Measurements from ENCODE around the gene SEC14L6. TPM values are rescaled to one million over a fixed set of nuclear protein-coding genes. Genes with fewer than 3 reads are reported as not detected.
"Not testable (repeated sequence)": the region's sequence is repeated elsewhere in the genome, so short reads cannot be mapped to it uniquely, and the experiment has no call there.

The SEC14L6 gene
- 0.35 TPM for total RNA-seq
- under 1 TPM; 0.13 to 0.62 (median 0.21) TPM for polyA plus RNA-seq (ENCODE audit: insufficient read depth in 1 of 8, insufficient read length in 8 of 8, low replicate concordance in 1 of 8)
- long read RNA-seq, donor 1 = 0 reads
- long read RNA-seq, donor 2 = 0 reads
- long read RNA-seq, donor 3 = 0 reads
- long read RNA-seq, donor 4 = 0 reads
- long read RNA-seq, donor 5 = 0 reads
- long read RNA-seq, donor 6 = 0 reads
- long read RNA-seq, donor 7 = 0 reads
- long read RNA-seq, donor 8 = 0 reads
- long read RNA-seq, donor 9 = 0 reads
- long read RNA-seq, donor 10 = 0 reads
- long read RNA-seq, donor 11 = 0 reads

DNA sequence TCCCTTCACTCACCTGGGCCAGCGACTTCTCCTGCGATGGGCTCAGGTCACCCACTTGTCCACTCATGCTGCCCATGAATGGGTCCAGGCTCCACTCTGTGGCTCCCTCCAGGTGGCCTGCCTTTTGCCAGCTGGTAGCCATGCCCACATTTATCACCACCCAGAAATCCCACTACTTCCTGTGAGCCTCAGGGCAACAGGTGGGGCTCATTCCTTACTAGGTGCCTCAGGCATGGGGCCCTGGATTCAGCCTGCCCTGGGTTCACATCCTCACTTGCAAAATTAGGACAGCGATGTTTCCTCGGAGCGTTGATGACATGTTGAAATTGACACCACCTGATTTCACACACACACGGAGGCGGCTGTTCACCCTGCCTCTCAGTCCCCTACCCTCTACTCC is at the start of gene SEC14L6:
Gene SEC14L6 (minus strand): TSS at position 126 of the 400 bp plus-strand sequence. CDS start 59 bp downstream, at position 67.
- Histone ChIP-seq H3K4me3 (ENCODE audit: low read length) (no peak within 1 kb of the TSS), H3K27ac (ENCODE audit: low read length) (no peak within 1 kb of the TSS), H3K4me1 (ENCODE audit: control insufficient read depth, insufficient read depth, low read length) (peaks cover 8% of the 10 kb centered on the region), H3K9me3 (replicated peaks; ENCODE audit: control insufficient read depth, low read depth, low read length) (no peaks in the 10 kb centered on the region), H3K36me3 (ENCODE audit: control insufficient read depth, insufficient read depth, low read length) (no peaks in the 10 kb centered on the region), H3K27me3 (ENCODE audit: control insufficient read depth, insufficient read depth, low read length) (peaks cover 21% of the 10 kb centered on the region)
- WGBS (ENCODE audit: insufficient coverage) = 49% methylated on average over 7 of the region's 7 CpGs
- DNase-seq = no peak

DNA sequence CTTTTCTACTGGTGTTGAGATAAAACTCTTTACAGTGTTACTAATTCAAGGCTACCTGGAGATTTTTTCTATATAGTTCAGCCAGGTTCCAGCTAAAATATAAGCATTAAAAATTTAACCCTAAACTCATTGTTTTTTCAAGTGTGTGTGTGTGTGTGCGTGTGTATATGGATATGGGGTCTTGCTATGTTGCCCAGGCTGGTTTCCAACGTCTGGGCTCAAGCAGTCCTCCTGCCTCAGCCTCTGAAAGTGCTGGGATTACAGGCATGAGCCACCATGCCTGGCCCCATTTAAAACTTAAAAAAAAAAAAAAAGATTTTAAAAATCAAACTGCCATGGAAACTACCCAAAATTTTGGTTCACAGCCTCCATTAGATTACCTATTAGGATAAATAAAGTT is 49.7 kb upstream of the SEC14L6 start:
- WGBS (ENCODE audit: insufficient coverage) = no CpG with 5 or more reads among the region's 2 CpGs

DNA sequence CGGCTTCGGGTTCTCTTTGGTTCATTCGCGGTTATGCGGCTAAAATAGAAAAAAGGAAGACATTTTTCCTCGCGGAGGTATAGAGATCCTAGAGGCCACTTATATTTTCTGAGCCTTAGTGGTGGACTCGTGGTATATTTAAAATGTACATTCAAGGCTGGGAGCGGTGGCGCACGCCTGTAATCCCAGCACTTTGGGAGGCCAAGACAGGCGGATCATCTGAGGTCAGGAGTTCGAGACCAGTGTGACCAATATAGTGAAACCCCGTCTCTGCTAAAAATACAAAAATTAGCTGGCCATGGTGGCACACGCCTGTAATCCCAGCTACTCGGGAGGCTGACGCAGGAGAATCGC is 45.8 kb upstream of the SEC14L6 start:
- peak overlapping the region; percentile 23 for H3K4me3 ChIP-seq (ENCODE audit: low read length)
- not testable (repeated sequence) for H3K9me3 ChIP-seq (replicated peaks; ENCODE audit: control insufficient read depth, low read depth, low read length); H3K27me3 ChIP-seq (ENCODE audit: control insufficient read depth, insufficient read depth, low read length); DNase-seq
- peaks cover 13% of the 10 kb centered on the region for H3K4me1 ChIP-seq (ENCODE audit: control insufficient read depth, insufficient read depth, low read length)
- peaks cover 27% of the 10 kb centered on the region for H3K36me3 ChIP-seq (ENCODE audit: control insufficient read depth, insufficient read depth, low read length)
- H3K27ac ChIP-seq (ENCODE audit: low read length) = peak overlapping the region; percentile 33
- WGBS (ENCODE audit: insufficient coverage) = 23% methylated on average over 13 of the region's 18 CpGs

More for the DNA sequence above, 49.7 kb upstream of the SEC14L6 start:
- peaks cover 3% of the 10 kb centered on the region for H3K4me1 ChIP-seq (ENCODE audit: control insufficient read depth, insufficient read depth, low read length)
- H3K4me3 ChIP-seq (ENCODE audit: low read length) = no peak overlapping the region
- H3K9me3 ChIP-seq (replicated peaks; ENCODE audit: control insufficient read depth, low read depth, low read length) = no peaks in the 10 kb centered on the region
- no peaks in the 10 kb centered on the region for H3K36me3 ChIP-seq (ENCODE audit: control insufficient read depth, insufficient read depth, low read length)
- H3K27me3 ChIP-seq (ENCODE audit: control insufficient read depth, insufficient read depth, low read length) = peaks cover 2% of the 10 kb centered on the region
- H3K27ac ChIP-seq (ENCODE audit: low read length) = no peak overlapping the region
- DNase-seq = no peak

DNA sequence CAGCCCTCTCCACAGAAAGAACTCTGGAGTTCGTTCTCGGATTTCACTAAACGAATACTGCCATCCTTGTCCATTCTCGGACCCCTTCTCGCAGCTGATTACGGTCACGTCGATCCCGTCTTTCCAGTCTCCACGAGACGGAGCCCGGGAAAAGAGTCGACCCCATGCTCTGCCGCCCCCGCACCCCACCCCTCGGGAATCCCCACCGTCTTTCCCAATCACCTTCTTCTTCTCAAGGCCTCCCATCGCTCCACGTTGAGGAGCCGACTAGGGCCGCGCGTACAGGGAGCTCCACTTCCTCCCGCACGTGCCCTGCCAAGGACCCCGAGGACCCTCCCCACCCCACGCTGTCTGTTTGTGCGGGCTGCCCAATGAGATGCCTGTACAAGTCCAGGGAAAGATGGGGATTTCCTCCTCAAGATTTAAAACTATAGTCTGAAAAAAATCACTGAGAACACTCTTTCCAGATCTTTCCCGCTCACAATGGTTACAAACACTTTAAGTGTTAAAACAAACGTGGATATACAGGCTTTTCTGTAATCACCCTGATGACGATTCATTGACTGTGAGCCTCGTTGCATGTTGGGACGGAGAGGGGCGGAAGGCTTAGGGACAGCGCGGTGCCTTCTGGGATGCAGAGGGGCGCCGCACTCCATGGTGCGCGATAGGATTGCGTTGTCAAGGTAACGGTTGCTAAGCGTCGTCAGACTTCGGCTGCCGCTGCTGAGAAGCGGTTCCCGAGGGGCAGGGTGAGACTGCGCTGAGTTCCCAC is 45.2 kb upstream of the SEC14L6 start, which contains the start of gene PES1:
Gene PES1 (minus strand): TSS at position 323 of the 772 bp plus-strand sequence. CDS start 77 bp downstream, at position 246.
- no peaks in the 10 kb centered on the region for H3K9me3 ChIP-seq (replicated peaks; ENCODE audit: control insufficient read depth, low read depth, low read length)
- H3K4me1 ChIP-seq (ENCODE audit: control insufficient read depth, insufficient read depth, low read length) = peaks cover 13% of the 10 kb centered on the region
- H3K36me3 ChIP-seq (ENCODE audit: control insufficient read depth, insufficient read depth, low read length) = peaks cover 32% of the 10 kb centered on the region
- peak within 1 kb of the TSS; percentile 93 for H3K4me3 ChIP-seq (ENCODE audit: low read length)
- peak within 1 kb of the TSS; percentile 86 for H3K27ac ChIP-seq (ENCODE audit: low read length)
- peak; percentile 99 for DNase-seq
- H3K27me3 ChIP-seq (ENCODE audit: control insufficient read depth, insufficient read depth, low read length) = peaks cover 2% of the 10 kb centered on the region
- under 1% methylated on average over 48 of the region's 49 CpGs for WGBS (ENCODE audit: insufficient coverage)

DNA sequence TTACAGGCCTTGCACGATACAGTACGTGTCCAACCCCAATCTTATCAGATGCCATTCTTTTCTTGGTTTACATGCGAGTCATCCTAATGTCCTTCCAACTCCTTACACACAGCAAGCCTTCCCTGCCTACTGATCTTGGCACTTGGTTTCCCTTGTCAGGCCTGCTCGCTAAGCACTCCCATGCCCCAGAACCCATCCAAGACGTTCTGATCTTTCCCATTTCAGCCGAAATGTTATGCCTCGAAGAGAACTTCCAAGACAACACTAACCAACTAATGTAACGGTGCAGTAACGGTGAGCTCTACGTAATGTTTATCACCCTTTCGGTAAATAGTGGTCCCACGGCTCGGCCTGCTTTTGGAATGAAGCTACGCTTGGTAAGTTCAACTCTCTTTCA is 44.6 kb upstream of the SEC14L6 start:
- H3K36me3 ChIP-seq (ENCODE audit: control insufficient read depth, insufficient read depth, low read length) = peaks cover 38% of the 10 kb centered on the region
- H3K9me3 ChIP-seq (replicated peaks; ENCODE audit: control insufficient read depth, low read depth, low read length) = no peaks in the 10 kb centered on the region
- H3K4me3 ChIP-seq (ENCODE audit: low read length) = peak overlapping the region; percentile 93
- no peak for DNase-seq
- WGBS (ENCODE audit: insufficient coverage) = 6% methylated on average over 14 of the region's 14 CpGs
- peak overlapping the region; percentile 86 for H3K27ac ChIP-seq (ENCODE audit: low read length)
- H3K27me3 ChIP-seq (ENCODE audit: control insufficient read depth, insufficient read depth, low read length) = peaks cover 2% of the 10 kb centered on the region
- peaks cover 13% of the 10 kb centered on the region for H3K4me1 ChIP-seq (ENCODE audit: control insufficient read depth, insufficient read depth, low read length)

DNA sequence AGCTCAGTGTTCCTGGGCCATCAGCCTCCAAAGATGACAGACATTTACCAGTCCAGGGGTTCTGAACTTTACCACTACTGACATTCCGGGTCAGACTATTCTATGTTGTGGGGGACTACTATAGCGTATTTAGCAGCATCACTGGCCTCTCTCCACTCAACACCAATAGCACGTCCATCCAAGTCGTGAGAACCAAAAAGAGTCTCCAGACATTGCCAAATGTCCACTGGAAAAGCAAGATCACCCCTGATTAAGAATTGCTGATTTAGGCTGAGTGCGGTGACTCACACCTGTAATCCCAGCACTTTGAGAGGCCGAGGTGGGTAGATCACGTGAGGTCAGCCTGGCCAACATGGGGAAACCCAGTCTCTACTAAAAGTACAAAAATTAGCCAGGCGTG is 39.9 kb upstream of the SEC14L6 start:
- no peak for DNase-seq
- no peaks in the 10 kb centered on the region for H3K27me3 ChIP-seq (ENCODE audit: control insufficient read depth, insufficient read depth, low read length)
- no peak overlapping the region for H3K27ac ChIP-seq (ENCODE audit: low read length)
- peaks cover 85% of the 10 kb centered on the region for H3K36me3 ChIP-seq (ENCODE audit: control insufficient read depth, insufficient read depth, low read length)
- WGBS (ENCODE audit: insufficient coverage) = 100% methylated on average over 4 of the region's 8 CpGs
- H3K4me3 ChIP-seq (ENCODE audit: low read length) = no peak overlapping the region
- H3K4me1 ChIP-seq (ENCODE audit: control insufficient read depth, insufficient read depth, low read length) = peaks cover 11% of the 10 kb centered on the region
- H3K9me3 ChIP-seq (replicated peaks; ENCODE audit: control insufficient read depth, low read depth, low read length) = no peaks in the 10 kb centered on the region

DNA sequence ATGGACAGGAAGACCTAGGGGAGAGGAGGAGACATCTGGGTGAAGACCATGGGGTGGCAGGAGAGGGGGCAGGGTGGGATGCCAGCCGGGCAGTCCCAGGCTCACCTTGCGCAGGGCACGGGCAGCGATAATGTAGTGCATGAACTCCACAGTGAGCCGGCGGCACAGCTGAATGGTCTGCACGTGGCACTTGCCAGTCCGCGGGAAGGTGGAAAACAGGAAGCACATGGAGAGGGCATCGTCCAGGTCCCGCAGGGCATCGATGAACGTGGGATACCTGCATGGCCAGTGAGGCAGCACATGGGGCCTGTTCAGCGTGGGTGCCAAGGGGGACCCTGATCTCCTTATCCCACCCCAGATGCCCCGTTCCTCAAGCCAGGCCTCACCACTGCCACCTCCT is 37.9 kb upstream of the SEC14L6 start:
- H3K9me3 ChIP-seq (replicated peaks; ENCODE audit: control insufficient read depth, low read depth, low read length) = no peaks in the 10 kb centered on the region
- no peak overlapping the region for H3K4me3 ChIP-seq (ENCODE audit: low read length)
- H3K27me3 ChIP-seq (ENCODE audit: control insufficient read depth, insufficient read depth, low read length) = no peaks in the 10 kb centered on the region
- WGBS (ENCODE audit: insufficient coverage) = 91% methylated on average over 15 of the region's 15 CpGs
- H3K27ac ChIP-seq (ENCODE audit: low read length) = no peak overlapping the region
- H3K36me3 ChIP-seq (ENCODE audit: control insufficient read depth, insufficient read depth, low read length) = peaks cover 99% of the 10 kb centered on the region
- DNase-seq = no peak
- no peaks in the 10 kb centered on the region for H3K4me1 ChIP-seq (ENCODE audit: control insufficient read depth, insufficient read depth, low read length)

DNA sequence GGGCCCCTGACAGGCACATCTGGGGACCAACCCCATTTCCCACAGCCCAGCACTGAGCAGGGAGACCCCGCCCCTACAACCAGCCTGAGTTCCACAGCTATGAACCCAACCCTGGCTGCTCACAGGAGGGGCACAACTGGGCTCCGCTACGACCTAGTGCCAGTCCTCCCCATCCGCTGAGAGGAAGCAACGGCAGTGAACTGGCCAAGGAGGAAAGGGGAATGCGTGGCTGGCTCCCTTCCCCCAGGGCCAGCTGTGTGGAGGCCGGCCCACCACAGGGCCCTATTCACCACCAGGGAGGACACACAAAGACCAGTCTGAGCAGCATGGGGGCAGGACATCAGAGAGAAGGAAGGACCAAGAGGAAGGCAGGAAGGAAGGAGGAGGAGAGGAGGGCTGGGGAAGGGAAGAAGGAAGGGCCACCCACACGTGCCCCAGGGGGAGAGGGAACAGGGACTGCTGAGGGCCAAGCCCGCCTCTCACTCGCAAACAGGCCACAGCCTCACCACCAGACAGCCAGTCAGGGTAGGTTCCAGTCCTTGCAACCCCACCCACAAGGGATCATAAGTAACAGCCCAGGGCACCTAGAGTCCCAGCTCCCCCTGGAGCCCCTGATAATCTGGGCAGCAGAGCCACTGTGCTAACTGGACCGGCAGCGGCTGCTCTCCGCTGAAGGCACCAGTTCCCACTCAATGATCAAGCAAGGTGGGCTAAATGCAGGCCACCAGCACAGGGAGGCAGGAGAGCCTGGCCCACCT is 36.4 kb upstream of the SEC14L6 start:
- Histone ChIP-seq H3K27me3 (ENCODE audit: control insufficient read depth, insufficient read depth, low read length) (no peaks in the 10 kb centered on the region), H3K9me3 (replicated peaks; ENCODE audit: control insufficient read depth, low read depth, low read length) (no peaks in the 10 kb centered on the region), H3K27ac (ENCODE audit: low read length) (no peak overlapping the region), H3K4me3 (ENCODE audit: low read length) (no peak overlapping the region), H3K36me3 (ENCODE audit: control insufficient read depth, insufficient read depth, low read length) (peaks cover 99% of the 10 kb centered on the region), H3K4me1 (ENCODE audit: control insufficient read depth, insufficient read depth, low read length) (no peaks in the 10 kb centered on the region)
- 66% methylated on average over 7 of the region's 13 CpGs for WGBS (ENCODE audit: insufficient coverage)
- no peak for DNase-seq

DNA sequence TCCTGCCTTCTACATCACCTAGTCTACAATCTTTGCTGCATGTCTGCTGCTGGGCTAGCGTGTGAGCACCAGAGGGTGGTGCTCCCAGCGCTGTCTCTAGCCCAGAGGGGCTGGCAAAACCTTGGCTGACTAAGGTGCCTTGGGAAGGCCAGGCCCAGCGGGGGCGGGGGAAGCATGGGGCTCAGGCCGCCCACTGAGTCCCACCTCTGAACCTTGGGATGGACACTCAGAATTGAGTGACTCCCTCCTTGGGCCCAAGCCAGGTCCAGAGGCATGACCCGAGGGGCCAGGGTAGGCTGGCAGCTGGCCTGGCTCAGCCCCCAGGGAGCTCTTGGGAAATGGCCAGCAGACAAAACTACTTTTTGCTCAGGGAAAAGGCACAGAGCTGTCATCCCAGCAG is 35.5 kb upstream of the SEC14L6 start:
- WGBS (ENCODE audit: insufficient coverage) = 87% methylated on average over 6 of the region's 6 CpGs
- DNase-seq = no peak
- H3K36me3 ChIP-seq (ENCODE audit: control insufficient read depth, insufficient read depth, low read length) = peaks cover 99% of the 10 kb centered on the region
- no peaks in the 10 kb centered on the region for H3K9me3 ChIP-seq (replicated peaks; ENCODE audit: control insufficient read depth, low read depth, low read length)
- no peak overlapping the region for H3K4me3 ChIP-seq (ENCODE audit: low read length)
- no peaks in the 10 kb centered on the region for H3K27me3 ChIP-seq (ENCODE audit: control insufficient read depth, insufficient read depth, low read length)
- H3K27ac ChIP-seq (ENCODE audit: low read length) = no peak overlapping the region
- H3K4me1 ChIP-seq (ENCODE audit: control insufficient read depth, insufficient read depth, low read length) = no peaks in the 10 kb centered on the region

DNA sequence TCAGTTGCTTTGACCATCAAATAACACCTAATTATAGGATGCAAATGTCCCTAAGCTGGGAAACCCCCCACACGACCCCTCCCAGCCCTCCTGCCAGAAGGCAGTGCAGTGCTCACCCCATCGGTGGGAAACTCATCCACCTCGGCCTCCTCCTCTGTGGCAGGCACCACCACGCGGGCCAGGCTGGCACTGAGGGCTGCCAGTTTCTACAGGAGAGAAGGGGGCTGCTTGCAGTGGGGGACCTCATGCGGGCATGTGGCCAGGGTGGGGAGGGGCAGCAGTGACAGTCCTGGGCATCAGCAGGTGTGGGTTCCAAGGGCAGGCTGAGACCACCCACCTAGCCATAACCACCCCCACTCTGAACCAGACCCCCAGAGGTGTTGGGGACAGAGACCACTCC is 34.4 kb upstream of the SEC14L6 start:
- DNase-seq = no peak
- Histone ChIP-seq H3K36me3 (ENCODE audit: control insufficient read depth, insufficient read depth, low read length) (peaks cover 99% of the 10 kb centered on the region), H3K4me3 (ENCODE audit: low read length) (no peak overlapping the region), H3K9me3 (replicated peaks; ENCODE audit: control insufficient read depth, low read depth, low read length) (no peaks in the 10 kb centered on the region), H3K27ac (ENCODE audit: low read length) (no peak overlapping the region), H3K27me3 (ENCODE audit: control insufficient read depth, insufficient read depth, low read length) (no peaks in the 10 kb centered on the region), H3K4me1 (ENCODE audit: control insufficient read depth, insufficient read depth, low read length) (peaks cover 10% of the 10 kb centered on the region)
- WGBS (ENCODE audit: insufficient coverage) = 86% methylated on average over 3 of the region's 6 CpGs

Measured in muscle of leg (tissue), 16 donors.